Activated naive CD4-positive, alpha-beta T cell treated with anti-CD3 and anti-CD28 coated beads for 36 hours (primary cell): ENCODE results near the gene SPARCL1. TPM values are rescaled to one million over a fixed set of nuclear protein-coding genes. Genes with fewer than 3 reads are reported as not detected.
"Not testable (repeated sequence)": the region's sequence is repeated elsewhere in the genome, so short reads cannot be mapped to it uniquely, and the experiment has no call there.

Source experiments
- CTCF ChIA-PET: fragments of 350-600 bp; sonication (Branson Sonifier 250); formaldehyde crosslinking; loops from one replicate; lab custom pipeline; 2021; ENCODE audit warnings: antibody characterized with exemption; lab: Charles Lee
- DNase-seq: peaks from one replicate; pipeline ENCODE4 v3.0.0-alpha.2; 2020
- H3K27ac Mint-ChIP-seq: one replicate; pipeline ENCODE4 v1.8.0; 2021; ENCODE audit warnings: mild to moderate bottlenecking, mixed read lengths
- H3K27me3 Mint-ChIP-seq: one replicate; pipeline ENCODE4 v1.8.0; 2021; ENCODE audit warnings: low read depth, mixed read lengths
- H3K36me3 Mint-ChIP-seq: one replicate; pipeline ENCODE4 v1.8.0; 2021; ENCODE audit warnings: low read depth, mixed read lengths
- H3K4me1 Mint-ChIP-seq: one replicate; pipeline ENCODE4 v1.8.0; 2021; ENCODE audit warnings: low read depth, mixed read lengths
- H3K4me3 Mint-ChIP-seq: one replicate; pipeline ENCODE4 v1.8.0; 2021; ENCODE audit warnings: mild to moderate bottlenecking, moderate library complexity, mixed read lengths
- H3K9me3 Mint-ChIP-seq: one replicate; pipeline ENCODE4 v1.8.0; 2021; ENCODE audit warnings: mixed read lengths
- intact Hi-C: fragments of 100-400 bp; cut with micrococcal nuclease; formaldehyde crosslinking; loops from one replicate; pipeline ENCODE4 v1.15.1; 2023
- total RNA-seq, 2 experiments: library from RNA; stranded (reverse); gene quantifications; one replicate each; pipeline ENCODE4 v1.2.3, GENCODE V29; 2021

Gene SPARCL1
- total RNA-seq, 2 experiments from 2014 or later: not detected

GRCh38 chr4:87424099-87424543 lies 105.1 kb downstream of the SPARCL1 start:
- peak overlapping the region; percentile 74 for H3K4me3 Mint-ChIP-seq
- H3K4me1 Mint-ChIP-seq: peaks cover 39% of the 10 kb centered on the region
- H3K27me3 Mint-ChIP-seq, CTCF ChIA-PET, DNase-seq, H3K36me3 Mint-ChIP-seq, H3K9me3 Mint-ChIP-seq: not testable (repeated sequence)
- H3K27ac Mint-ChIP-seq: peak overlapping the region; percentile 50
- intact Hi-C loops: loop anchor here (5.0 kb wide), 1 partner anchor 1033 kb away; the partner anchor contains the start of gene HERC5

Other genes starting within 250 kb of the SPARCL1 start
- under 1 TPM; 0.10 to 0.12 TPM for gene HSD17B13, start 206.5 kb downstream of the SPARCL1 start, total RNA-seq
- gene HSD17B11, start 138.2 kb downstream of the SPARCL1 start, total RNA-seq: 10 to 100 TPM; 14.2 to 15.9 TPM
- gene NUDT9, start 106.8 kb downstream of the SPARCL1 start, total RNA-seq: 10 to 100 TPM; 12.1 to 13.4 TPM
- not detected for gene DSPP, start 79.2 kb upstream of the SPARCL1 start, total RNA-seq
- not detected for gene DMP1, start 120.9 kb upstream of the SPARCL1 start, total RNA-seq